Tibial nerve (tissue), 4 donors: ENCODE measurements around the gene PNLIPRP3. TPM values are rescaled to one million over a fixed set of nuclear protein-coding genes. Genes with fewer than 3 reads are reported as not detected.

ENCODE experiments used
- DNase-seq, 2 donors: peaks; one replicate each; pipeline ENCODE4 v3.0.0-alpha.2; 2019; ENCODE audit warnings: low spot score in 2 of 2
- H3K27ac ChIP-seq, 4 donors: fragments of 200-600 bp; sonication (generic) in 3 of 4; one replicate each; pipeline ENCODE4 v1.5.1; 2017 to 2019; ENCODE audit warnings: mild to moderate bottlenecking in 1 of 4
- H3K27me3 ChIP-seq, 2 donors: fragments of 200-600 bp; sonication (generic) in 1 of 2; one replicate each; pipeline versions ENCODE4 v1.5.1 to v1.6.0; 2017 to 2019
- H3K36me3 ChIP-seq, 3 donors: fragments of 200-600 bp; sonication (generic); one replicate each; pipeline ENCODE4 v1.5.1; 2018 to 2019
- H3K4me1 ChIP-seq, 4 donors: fragments of 200-600 bp; sonication (generic) in 3 of 4; one replicate each; pipeline ENCODE4 v1.5.1; 2017 to 2019
- H3K4me3 ChIP-seq, 4 donors: fragments of 200-600 bp; sonication (generic) in 3 of 4; one replicate each; pipeline ENCODE4 v1.5.1; 2017 to 2019; ENCODE audit warnings: mild to moderate bottlenecking in 1 of 4, moderate library complexity in 1 of 4
- H3K9me3 ChIP-seq, 4 donors: fragments of 200-600 bp; sonication (generic) in 3 of 4; one replicate each; pipeline ENCODE4 v1.5.1; 2017 to 2019
- CTCF ChIP-seq, 5 experiments: fragments of 200-600 bp in 3 of 5; fragments of 450-650 bp in 2 of 5; sonication (generic) in 3 of 5; IDR thresholded peaks; one replicate each; pipeline ENCODE4 v1.5.1; 2016 to 2019; ENCODE audit warnings: antibody characterized with exemption in 5 of 5, mild to moderate bottlenecking in 3 of 5, moderate library complexity in 2 of 5
- EP300 ChIP-seq, 2 donors: sonication (generic); formaldehyde crosslinking; IDR thresholded peaks; one replicate each; pipeline ENCODE4 v1.6.1; 2017; ENCODE audit warnings: antibody characterized with exemption in 2 of 2, mild to moderate bottlenecking in 1 of 2
- POLR2A ChIP-seq, 2 donors: fragments of 450-650 bp; IDR thresholded peaks; one replicate each; pipeline ENCODE4 v1.6.1; 2017; ENCODE audit warnings: antibody characterized with exemption in 2 of 2, mild to moderate bottlenecking in 2 of 2, moderate library complexity in 2 of 2
- WGBS, 2 donors: methylation state at CpG; one replicate each; pipeline ENCODE4 v1.1.5; 2018; 5-methylcytosine and 5-hydroxymethylcytosine counted together
- total RNA-seq, 4 donors: library from RNA; depleted of rRNA; stranded (reverse); fragments of >200 nt; gene quantifications; one replicate each; pipeline ENCODE4 v1.1.0, GENCODE V29; 2016

PNLIPRP3 gene
- total RNA-seq, 4 donors from 2014 or later: not detected

DNA sequence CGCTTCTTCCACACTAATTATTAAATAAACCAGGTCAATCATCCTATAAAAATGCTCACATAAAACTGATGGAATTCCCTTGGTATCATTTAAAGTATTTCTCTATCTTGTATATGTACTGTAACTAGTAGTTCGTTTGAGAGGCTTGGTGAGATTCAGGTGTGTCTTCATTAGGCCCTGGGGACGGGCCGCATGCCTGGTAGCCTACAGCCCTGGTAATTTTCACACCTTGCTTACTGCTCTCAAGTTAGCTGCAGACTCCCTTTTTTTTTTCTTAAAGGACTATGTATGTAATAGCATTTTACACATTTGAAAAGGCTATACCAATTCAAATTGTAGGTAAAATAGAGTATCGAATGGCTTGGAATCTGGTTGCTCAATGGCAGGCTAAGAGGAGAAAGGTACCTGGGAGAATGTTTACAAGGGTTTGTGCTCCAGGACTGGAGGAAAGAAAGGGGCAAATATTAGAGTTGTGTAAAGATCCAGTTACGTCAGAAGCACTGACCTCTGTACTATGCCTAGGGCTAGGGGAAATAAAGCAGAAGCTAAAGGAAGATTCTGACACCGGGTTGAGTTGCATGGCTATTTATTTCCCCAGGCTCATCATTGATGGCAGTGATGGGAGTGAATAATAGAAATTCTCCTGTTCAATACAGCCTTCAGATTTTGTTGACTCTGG, 59.3 kb downstream of the PNLIPRP3 start:
- Histone ChIP-seq H3K4me1 (no peaks in the 10 kb centered on the region), H3K9me3 (no peaks in the 10 kb centered on the region), H3K27me3 (no peaks in the 10 kb centered on the region), H3K27ac (no peak overlapping the region), H3K4me3 (no peak overlapping the region), H3K36me3 (no peaks in the 10 kb centered on the region)
- DNase-seq: no peak
- TF ChIP-seq POLR2A (IDR thresholded peaks at IDR 0.05): no peak
- TF ChIP-seq CTCF (IDR thresholded peaks at IDR 0.05): no peak
- TF ChIP-seq EP300 (IDR thresholded peaks at IDR 0.05): no peak
- WGBS, 2 donors: 65 to 70% methylated on average over 7 of the region's 7 CpGs

- Histone ChIP-seq H3K4me1 (no peaks in the 10 kb centered on the region), H3K4me3 (no peak overlapping the region), H3K36me3 (no peaks in the 10 kb centered on the region), H3K27ac (no peak overlapping the region), H3K9me3 (no peaks in the 10 kb centered on the region), H3K27me3 (no peaks in the 10 kb centered on the region)
- DNase-seq: no peak
- no peak for TF ChIP-seq EP300 (IDR thresholded peaks at IDR 0.05)
- no peak for TF ChIP-seq POLR2A (IDR thresholded peaks at IDR 0.05)
- TF ChIP-seq CTCF (IDR thresholded peaks at IDR 0.05): no peak
- WGBS, 2 donors: 67% methylated on average over 1 of the region's 1 CpG
Measured at GRCh38 chr10:116487522-116488430, 60.1 kb downstream of the PNLIPRP3 start.

DNA sequence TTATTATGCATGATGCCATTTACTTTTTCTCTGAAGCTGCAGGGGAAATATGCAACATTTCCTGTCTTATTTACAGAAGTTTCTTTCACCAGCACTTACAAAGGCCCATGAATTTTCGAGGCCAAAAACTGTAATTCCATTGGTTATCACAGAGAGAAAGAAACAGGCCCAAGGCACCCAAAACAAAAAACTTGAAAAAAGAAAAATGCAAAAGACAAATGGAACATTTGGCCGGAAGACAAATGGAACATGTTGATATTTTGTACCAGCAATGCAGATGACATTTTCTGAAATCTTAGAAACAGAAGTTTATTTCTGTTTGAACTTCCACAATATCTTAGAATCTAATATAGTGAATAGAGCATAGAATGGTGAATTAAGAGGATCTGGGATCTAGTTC, 61.8 kb downstream of the PNLIPRP3 start:
- Histone ChIP-seq H3K36me3 (no peaks in the 10 kb centered on the region), H3K27me3 (no peaks in the 10 kb centered on the region), H3K27ac (no peak overlapping the region), H3K4me1 (no peaks in the 10 kb centered on the region), H3K9me3 (no peaks in the 10 kb centered on the region), H3K4me3 (no peak overlapping the region)
- WGBS, 2 donors: 50 to 57% methylated on average over 2 of the region's 2 CpGs
- TF ChIP-seq CTCF (IDR thresholded peaks at IDR 0.05): no peak
- no peak for TF ChIP-seq EP300 (IDR thresholded peaks at IDR 0.05)
- TF ChIP-seq POLR2A (IDR thresholded peaks at IDR 0.05): no peak
- DNase-seq: no peak

DNA sequence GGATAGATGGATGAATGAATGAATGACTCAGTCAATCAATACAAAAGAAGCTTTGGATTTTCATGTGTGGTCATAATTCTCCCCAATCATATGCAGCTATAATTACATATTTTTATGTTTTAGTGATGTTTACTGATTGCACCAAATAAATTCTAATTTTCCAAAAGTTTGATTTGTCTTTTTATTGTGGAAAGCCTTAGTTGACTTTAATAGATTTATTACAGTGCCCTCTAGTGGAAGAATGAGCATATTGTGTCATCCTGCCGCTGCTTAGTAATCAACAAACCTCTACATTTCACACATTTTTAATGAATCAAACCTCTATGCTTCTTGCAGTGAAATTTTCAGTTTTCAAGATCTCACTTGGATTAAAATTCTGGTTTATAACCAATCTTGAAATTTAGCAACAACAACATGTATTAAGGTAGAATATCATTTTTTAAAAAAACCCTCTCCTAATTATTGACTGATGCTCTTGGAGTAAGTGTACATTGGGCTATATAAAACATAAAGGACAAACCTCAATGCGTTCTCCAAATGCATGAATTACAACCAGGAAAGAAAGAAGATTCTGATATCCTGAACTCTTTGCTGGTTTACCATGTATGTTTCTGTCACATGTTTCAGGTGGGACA, 62.5 kb downstream of the PNLIPRP3 start:
- H3K4me1 ChIP-seq: no peaks in the 10 kb centered on the region
- TF ChIP-seq CTCF (IDR thresholded peaks at IDR 0.05) (peak; percentile 23 to 48 (median 36)), POLR2A (IDR thresholded peaks at IDR 0.05) (no peak)
- H3K4me3 ChIP-seq: no peak overlapping the region
- no peaks in the 10 kb centered on the region for H3K27me3 ChIP-seq
- H3K27ac ChIP-seq: no peak overlapping the region
- no peaks in the 10 kb centered on the region for H3K9me3 ChIP-seq
- 20 to 26% methylated on average over 2 of the region's 2 CpGs for WGBS, 2 donors
- no peak for DNase-seq
- H3K36me3 ChIP-seq: no peaks in the 10 kb centered on the region

DNA sequence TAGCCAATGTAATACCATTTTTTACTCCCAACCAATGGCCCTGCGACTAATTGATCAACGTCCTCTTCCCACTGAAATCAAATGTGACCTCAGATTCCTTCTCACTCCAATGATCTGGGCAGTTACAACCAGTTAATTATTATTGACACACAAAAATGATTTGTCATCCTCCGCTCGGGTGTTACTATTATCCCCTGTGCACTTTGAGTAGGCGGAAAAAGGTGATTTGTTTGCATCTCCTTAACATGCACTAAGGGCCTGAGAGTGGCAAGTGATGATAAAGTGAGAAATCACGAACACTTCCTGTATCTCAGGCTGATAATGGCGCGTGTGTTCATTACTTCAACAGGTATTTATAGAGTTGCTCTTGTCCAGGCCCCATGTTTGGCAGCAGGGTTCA, 77.1 kb downstream of the PNLIPRP3 start:
- H3K4me1 ChIP-seq: no peaks in the 10 kb centered on the region
- no peak overlapping the region for H3K4me3 ChIP-seq
- no peaks in the 10 kb centered on the region for H3K27me3 ChIP-seq
- TF ChIP-seq POLR2A (IDR thresholded peaks at IDR 0.05) (no peak), EP300 (IDR thresholded peaks at IDR 0.05) (no peak), CTCF (IDR thresholded peaks at IDR 0.05) (no peak)
- H3K36me3 ChIP-seq: no peaks in the 10 kb centered on the region
- H3K9me3 ChIP-seq: no peaks in the 10 kb centered on the region
- DNase-seq: no peak
- 75 to 77% methylated on average over 8 of the region's 8 CpGs for WGBS, 2 donors
- H3K27ac ChIP-seq: no peak overlapping the region
